ENCODE results near the gene STK24. TPM values are rescaled to one million over a fixed set of nuclear protein-coding genes. Genes with fewer than 3 reads are reported as not detected.

The STK24 gene
- total RNA-seq, 4 donors from 2014 or later = 28.7 to 68.4 (median 49.4) TPM

DNA sequence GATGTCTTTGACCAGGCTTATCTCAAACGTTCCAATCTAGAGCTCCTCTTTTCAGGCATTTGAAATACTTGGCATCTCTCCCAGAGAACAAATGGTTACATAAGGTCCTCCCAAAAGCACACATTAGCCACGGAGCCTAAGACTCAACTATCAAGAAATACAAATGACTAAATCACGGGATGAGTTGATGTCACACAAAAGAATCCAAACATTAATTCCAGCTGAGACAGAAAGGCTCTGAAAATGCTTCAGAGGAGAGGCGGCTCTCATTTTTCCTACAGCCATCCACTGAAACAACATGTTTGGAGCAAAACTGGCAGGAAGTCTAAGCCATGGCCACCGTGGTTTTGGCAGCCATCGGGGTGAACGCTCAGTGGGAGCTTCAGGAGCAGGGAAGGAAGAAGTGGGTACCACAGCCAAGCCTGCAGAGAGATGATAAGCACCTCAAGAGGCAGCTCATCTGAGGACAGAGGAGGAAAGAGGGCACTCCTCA, 122.5 kb downstream of the STK24 start:
- Histone ChIP-seq H3K4me3 (no peak overlapping the region), H3K27me3 (no peaks in the 10 kb centered on the region), H3K27ac (peak overlapping the region; percentile 51 to 77 (median 70)), H3K36me3 (peaks cover 0 to 38% of the 10 kb centered on the region in 2 donors), H3K4me1 (peaks cover 15 to 35% of the 10 kb centered on the region in 2 donors), H3K9me3 (no peaks in the 10 kb centered on the region)
- DNase-seq (no peak), ATAC-seq (peak; percentile 73 to 79)
- intact Hi-C loops (cut with DNase I; ENCODE audit: low total_unique reads) = no loop called here
- TF ChIP-seq, protein P1, sequence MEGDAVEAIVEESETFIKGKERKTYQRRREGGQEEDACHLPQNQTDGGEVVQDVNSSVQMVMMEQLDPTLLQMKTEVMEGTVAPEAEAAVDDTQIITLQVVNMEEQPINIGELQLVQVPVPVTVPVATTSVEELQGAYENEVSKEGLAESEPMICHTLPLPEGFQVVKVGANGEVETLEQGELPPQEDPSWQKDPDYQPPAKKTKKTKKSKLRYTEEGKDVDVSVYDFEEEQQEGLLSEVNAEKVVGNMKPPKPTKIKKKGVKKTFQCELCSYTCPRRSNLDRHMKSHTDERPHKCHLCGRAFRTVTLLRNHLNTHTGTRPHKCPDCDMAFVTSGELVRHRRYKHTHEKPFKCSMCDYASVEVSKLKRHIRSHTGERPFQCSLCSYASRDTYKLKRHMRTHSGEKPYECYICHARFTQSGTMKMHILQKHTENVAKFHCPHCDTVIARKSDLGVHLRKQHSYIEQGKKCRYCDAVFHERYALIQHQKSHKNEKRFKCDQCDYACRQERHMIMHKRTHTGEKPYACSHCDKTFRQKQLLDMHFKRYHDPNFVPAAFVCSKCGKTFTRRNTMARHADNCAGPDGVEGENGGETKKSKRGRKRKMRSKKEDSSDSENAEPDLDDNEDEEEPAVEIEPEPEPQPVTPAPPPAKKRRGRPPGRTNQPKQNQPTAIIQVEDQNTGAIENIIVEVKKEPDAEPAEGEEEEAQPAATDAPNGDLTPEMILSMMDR (IDR thresholded peaks at IDR 0.05 in 4 of 5, conservative IDR thresholded peaks at IDR 0.05 in 1 of 5) = no peak
- peak in 1 of 2 donors; percentile 26 for TF ChIP-seq POLR2A (IDR thresholded peaks at IDR 0.05)
- in situ Hi-C loops (cut with MboI; ENCODE audit: low sequenced_read_pairs in 4 of 4) = no loop called here

DNA sequence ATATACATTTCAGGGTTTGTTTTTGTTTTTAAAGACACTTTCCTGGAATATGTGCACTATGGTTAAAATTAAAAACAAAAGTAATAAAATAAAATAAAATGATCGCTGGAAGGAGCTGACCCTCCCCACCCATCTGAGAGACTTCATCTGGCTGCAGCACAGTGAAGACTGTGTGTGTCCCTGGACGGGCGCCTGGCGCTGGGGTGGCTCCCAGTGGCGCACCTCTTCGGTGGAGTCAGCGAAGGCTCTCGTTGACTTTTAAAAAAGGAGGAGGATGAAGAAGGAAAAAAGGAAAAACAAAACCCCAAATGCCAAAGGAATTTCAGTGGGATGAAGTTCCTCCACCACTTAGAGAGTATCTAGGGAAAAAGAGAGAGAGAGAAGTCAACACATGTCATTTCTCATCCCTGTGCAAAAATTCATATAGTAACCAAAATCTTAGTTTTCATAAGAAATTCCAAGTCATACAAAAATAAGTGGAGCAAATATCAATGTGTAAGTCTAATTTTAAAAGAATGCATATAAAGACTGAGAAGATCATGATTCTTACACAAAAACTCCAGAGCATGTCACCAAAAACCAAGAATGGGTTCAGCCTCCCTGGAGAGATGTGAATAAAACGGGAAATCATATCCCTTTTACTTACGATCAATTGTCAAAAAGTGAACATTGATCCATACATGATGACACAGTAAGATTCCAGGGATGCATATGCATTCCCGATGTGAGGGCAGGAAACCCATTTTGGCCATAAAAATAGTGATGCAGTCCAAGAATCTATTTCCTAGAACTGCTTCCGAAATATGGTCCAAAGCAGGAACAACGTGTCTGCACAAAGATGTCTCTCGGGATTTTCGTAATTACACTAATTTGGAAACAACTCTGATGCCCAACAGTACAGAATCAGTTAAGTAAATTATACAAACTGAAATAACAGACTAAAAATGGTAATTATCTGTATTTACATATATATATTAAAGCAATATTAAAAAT, 123.8 kb downstream of the STK24 start:
- TF ChIP-seq, protein P1 (IDR thresholded peaks at IDR 0.05 in 4 of 5, conservative IDR thresholded peaks at IDR 0.05 in 1 of 5) = no peak
- TF ChIP-seq POLR2A (IDR thresholded peaks at IDR 0.05) = no peak
- H3K4me1 ChIP-seq = peaks cover 17 to 35% of the 10 kb centered on the region in 2 donors
- ATAC-seq (no peak), DNase-seq (no peak)
- intact Hi-C loops (cut with DNase I; ENCODE audit: low total_unique reads) (no loop called here), in situ Hi-C loops (cut with MboI; ENCODE audit: low sequenced_read_pairs in 4 of 4) (no loop called here)
- peak overlapping the region in 3 of 4 donors; percentile 51 to 77 (median 54) for H3K27ac ChIP-seq
- no peak overlapping the region for H3K4me3 ChIP-seq
- no peaks in the 10 kb centered on the region for H3K9me3 ChIP-seq
- H3K27me3 ChIP-seq = no peaks in the 10 kb centered on the region
- H3K36me3 ChIP-seq = peaks cover 0 to 26% of the 10 kb centered on the region in 2 donors

DNA sequence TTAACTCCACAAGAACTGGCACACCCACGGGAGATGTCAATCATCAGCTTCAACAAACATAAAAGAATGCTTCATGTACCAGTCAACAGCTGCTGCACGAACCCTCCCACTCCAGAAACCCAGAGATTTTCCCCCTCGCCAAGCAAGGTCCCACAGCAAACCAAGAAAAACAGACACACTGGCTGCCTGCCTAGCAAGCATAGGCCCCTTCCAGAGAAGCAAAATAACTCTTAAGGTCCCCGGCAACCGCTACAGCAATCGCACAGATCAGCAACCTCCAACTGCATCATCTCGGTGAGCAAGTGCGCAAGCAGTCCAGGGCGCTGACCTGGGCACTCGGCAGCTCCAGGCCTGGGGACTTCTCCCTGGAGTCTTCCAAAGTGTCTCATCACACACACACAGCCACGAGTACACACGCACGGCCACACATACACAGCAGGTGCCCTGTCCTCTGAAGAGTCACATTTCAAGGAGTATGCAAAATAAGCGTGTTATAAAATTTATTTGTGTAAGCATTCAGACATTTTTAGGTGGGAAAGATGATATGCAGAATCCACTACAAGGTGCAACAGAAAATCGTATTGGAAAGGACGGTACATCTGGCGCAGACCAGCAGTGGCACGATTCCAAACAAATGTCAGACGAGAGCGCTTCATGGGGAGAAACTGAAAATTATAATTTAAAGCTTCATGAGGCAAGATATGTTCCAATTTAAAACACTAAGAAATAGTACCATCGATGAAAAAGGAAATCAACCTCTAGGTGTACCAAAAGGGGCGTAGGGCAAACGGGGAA, 125.0 kb downstream of the STK24 start:
- in situ Hi-C loops (cut with MboI; ENCODE audit: low sequenced_read_pairs in 4 of 4) = no loop called here
- Histone ChIP-seq H3K4me3 (no peak overlapping the region), H3K27ac (peak overlapping the region; percentile 5 to 32 (median 22)), H3K27me3 (no peaks in the 10 kb centered on the region), H3K9me3 (no peaks in the 10 kb centered on the region), H3K4me1 (peaks cover 18 to 35% of the 10 kb centered on the region in 2 donors), H3K36me3 (peaks cover 0 to 23% of the 10 kb centered on the region in 2 donors)
- intact Hi-C loops (cut with DNase I; ENCODE audit: low total_unique reads) = loop anchor here (2.0 kb wide), 1 partner anchor 125 kb away; the partner anchor contains the start of gene STK24
- DNase-seq (no peak), ATAC-seq (no peak)
- no peak for TF ChIP-seq POLR2A (IDR thresholded peaks at IDR 0.05)

DNA sequence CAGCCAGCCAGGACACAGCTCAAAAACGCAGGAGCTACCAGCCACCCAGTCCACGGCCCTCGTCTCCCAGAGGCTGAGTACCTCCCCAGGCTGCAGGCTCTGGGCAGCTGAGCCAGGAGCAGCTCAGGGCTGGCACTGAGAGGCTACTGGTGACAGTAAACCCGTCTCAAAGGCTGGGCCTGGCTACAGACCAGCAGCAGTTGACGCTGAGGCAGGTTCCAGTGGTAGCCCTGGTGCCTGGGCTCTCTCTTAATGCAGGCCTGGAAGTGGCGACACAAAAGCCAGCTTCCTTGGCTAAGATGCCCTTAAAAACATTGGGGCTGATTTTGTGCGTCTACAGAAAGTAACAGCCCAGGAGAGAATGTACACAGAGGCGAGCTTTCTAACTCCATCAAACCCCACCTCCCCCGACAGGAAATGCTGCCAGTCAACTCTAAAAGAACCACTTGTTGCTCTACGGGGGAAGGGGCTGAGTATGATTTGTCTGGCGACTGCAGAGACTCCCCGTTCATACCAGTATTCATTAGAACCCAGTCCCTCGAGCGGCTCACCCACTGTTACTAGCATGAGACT, 126.3 kb downstream of the STK24 start:
- peaks cover 0 to 13% of the 10 kb centered on the region in 2 donors for H3K36me3 ChIP-seq
- no peak overlapping the region for H3K4me3 ChIP-seq
- no peak for TF ChIP-seq POLR2A (IDR thresholded peaks at IDR 0.05)
- TF ChIP-seq, protein P1 (IDR thresholded peaks at IDR 0.05 in 4 of 5, conservative IDR thresholded peaks at IDR 0.05 in 1 of 5) = no peak
- in situ Hi-C loops (cut with MboI; ENCODE audit: low sequenced_read_pairs in 4 of 4) (no loop called here), intact Hi-C loops (cut with DNase I; ENCODE audit: low total_unique reads) (loop anchor here (2.0 kb wide), 1 partner anchor 126 kb away; the partner anchor contains the start of gene STK24)
- no peaks in the 10 kb centered on the region for H3K27me3 ChIP-seq
- peaks cover 21 to 37% of the 10 kb centered on the region in 2 donors for H3K4me1 ChIP-seq
- DNase-seq (peak in 1 of 2 donors; percentile 65), ATAC-seq (peak; percentile 41 to 66)
- peak overlapping the region in 3 of 4 donors; percentile 0 to 32 (median 10) for H3K27ac ChIP-seq
- H3K9me3 ChIP-seq = no peaks in the 10 kb centered on the region

Measured in gastrocnemius medialis (tissue), 4 donors.